Measurements from ENCODE around the gene U2AF2. TPM values are rescaled to one million over a fixed set of nuclear protein-coding genes. Genes with fewer than 3 reads are reported as not detected.

Gene U2AF2
- total and polyA plus RNA-seq, 2 of the 4 experiments (the other 2 are of a cell fraction), result 120 to 260 TPM

DNA sequence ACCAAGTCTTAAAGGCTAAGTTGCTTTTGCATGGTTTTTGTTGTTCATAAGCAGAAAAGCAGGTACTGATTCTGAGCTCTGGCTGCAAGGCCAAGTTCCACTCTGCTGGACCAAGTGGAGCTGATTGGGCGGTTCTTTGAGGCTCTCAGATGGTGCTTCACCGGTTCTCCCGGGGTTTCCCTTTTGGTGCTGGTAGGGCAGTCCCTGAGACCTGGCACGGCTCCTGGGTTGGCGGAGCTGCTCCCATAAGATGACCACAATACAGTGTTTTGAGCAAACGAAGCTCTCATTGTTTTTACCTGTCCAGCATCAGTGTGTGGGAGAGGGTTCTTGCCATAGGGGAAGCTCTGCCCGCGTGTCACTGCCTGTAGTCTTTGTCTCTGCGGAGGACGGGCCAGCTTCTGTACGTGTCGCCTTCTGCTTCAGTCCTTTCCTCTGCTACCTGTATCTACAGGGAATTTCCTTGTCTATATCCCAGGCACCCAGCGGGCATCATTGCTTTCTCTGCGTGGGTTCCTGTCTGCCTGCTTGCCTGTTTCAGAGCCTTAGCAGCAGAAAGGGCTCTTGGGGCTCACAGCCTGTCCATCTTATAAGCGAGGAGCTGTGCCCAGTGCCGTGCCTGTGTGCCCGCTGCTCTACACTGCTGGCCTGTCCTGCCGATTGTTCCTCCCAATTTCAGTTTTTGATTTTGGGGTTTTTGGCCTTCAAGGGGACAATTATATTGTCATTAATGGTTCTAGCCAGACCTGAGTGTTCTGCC is 2.3 kb downstream of the U2AF2 start (continued):
- TF ChIP-seq FOS (IDR thresholded peaks at IDR 0.05; ENCODE audit: low read depth, low read length), result no peak

DNA sequence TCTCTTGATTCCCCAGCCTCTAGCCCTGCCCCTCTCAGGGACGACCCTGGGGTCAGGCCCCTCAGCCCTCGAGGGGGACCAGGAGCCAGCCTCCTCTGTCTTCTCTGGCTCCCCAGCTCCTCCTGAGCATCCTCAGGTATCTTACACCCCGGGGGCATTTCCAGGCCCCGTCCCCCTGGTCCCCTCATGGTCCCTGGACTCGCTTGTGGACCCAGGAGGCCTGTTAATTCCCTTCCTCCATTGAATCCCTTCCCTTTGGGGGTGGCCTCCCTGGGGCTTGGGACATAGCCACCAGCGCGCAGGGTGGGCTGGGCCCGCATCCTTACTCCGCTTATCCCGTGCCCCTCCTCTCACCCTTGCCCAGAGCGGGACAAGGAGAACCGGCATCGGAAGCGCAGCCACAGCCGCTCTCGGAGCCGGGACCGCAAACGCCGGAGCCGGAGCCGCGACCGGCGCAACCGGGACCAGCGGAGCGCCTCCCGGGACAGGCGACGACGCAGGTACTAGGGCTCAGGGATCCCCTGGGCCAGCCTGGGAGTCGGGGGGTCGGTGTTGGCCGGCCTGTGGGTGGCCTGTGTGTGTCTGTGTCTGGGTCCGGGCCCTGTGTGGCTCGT is 4.1 kb downstream of the U2AF2 start:
- Histone ChIP-seq H3K14ac (replicated peaks; ENCODE audit: low read depth, low read length) (no peak overlapping the region), H3K4ac (ENCODE audit: low read depth, low read length) (no peak overlapping the region), H2BK5ac (ENCODE audit: low read depth, low read length, poor library complexity, severe bottlenecking) (no peak overlapping the region), H3K23ac (ENCODE audit: low read depth, low read length) (no peak overlapping the region), H3K18ac (ENCODE audit: low read depth, low read length) (no peak overlapping the region), H4K20me1 (ENCODE audit: insufficient read depth, low read length) (peaks cover 92% of the 10 kb centered on the region), H3K79me1 (ENCODE audit: low read depth in 1 of 2, low read length in 2 of 2) (peaks cover 12 to 44% of the 10 kb centered on the region in 2 experiments), H4K91ac (ENCODE audit: insufficient read depth, low read depth, low read length) (no peak overlapping the region), H2AK9ac (replicated peaks; ENCODE audit: low read depth, low read length, poor library complexity) (no peak overlapping the region), H3K27ac (ENCODE audit: insufficient read depth, low read length) (no peak overlapping the region), H2BK120ac (ENCODE audit: low read depth, low read length) (no peak overlapping the region), H3K9ac (ENCODE audit: low read depth, low read length) (no peak overlapping the region), H4K5ac (ENCODE audit: low read depth, low read length) (no peak overlapping the region), H3K27me3 (ENCODE audit: control insufficient read depth, insufficient read depth, low read length) (no peaks in the 10 kb centered on the region), H4K8ac (ENCODE audit: low read depth in 2 of 2, low read length in 2 of 2) (no peak overlapping the region), H3K4me3 (ENCODE audit: insufficient read depth, low read depth, low read length) (no peak overlapping the region), H3K9me3 (ENCODE audit: control insufficient read depth, insufficient read depth, low read length) (no peaks in the 10 kb centered on the region), H3K56ac (ENCODE audit: extremely low read depth, insufficient read depth, low read length) (no peak overlapping the region), H3K9me1 (ENCODE audit: insufficient read depth, low read length) (peaks cover 13% of the 10 kb centered on the region), H2BK15ac (ENCODE audit: low read depth, low read length) (no peak overlapping the region), H3K4me1 (ENCODE audit: control insufficient read depth, insufficient read depth, low read length) (peaks cover 10% of the 10 kb centered on the region), H3K36me3 (ENCODE audit: control insufficient read depth, insufficient read depth, low read length) (peaks cover 45% of the 10 kb centered on the region), H2BK20ac (ENCODE audit: low read depth, low read length) (no peak overlapping the region), H2AFZ (replicated peaks; ENCODE audit: low read length, poor library complexity) (no peak overlapping the region), H3K4me2 (ENCODE audit: low read depth, low read length) (no peak overlapping the region), H2AK5ac (ENCODE audit: low read depth, low read length) (no peak overlapping the region)
- in situ Hi-C loops (cut with MboI; ENCODE audit: low sequenced_read_pairs) (loop anchor here (25.0 kb wide), 2 partner anchors 1197 to 1522 kb away; partner anchors contain the start of genes CDC42EP5, CNOT3 and LENG9), intact Hi-C loops (cut with micrococcal nuclease) (no loop called here), dilution Hi-C loops (cut with HindIII; ENCODE audit: low sequenced_read_pairs, unreplicated experiment) (no loop called here)
- TF ChIP-seq, protein P1, sequence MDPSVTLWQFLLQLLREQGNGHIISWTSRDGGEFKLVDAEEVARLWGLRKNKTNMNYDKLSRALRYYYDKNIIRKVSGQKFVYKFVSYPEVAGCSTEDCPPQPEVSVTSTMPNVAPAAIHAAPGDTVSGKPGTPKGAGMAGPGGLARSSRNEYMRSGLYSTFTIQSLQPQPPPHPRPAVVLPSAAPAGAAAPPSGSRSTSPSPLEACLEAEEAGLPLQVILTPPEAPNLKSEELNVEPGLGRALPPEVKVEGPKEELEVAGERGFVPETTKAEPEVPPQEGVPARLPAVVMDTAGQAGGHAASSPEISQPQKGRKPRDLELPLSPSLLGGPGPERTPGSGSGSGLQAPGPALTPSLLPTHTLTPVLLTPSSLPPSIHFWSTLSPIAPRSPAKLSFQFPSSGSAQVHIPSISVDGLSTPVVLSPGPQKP (IDR thresholded peaks at IDR 0.05; ENCODE audit: borderline replicate concordance, low read depth, low read length), result no peak
- TF ChIP-seq FOS (IDR thresholded peaks at IDR 0.05; ENCODE audit: low read depth, low read length), result no peak
- TF ChIP-seq, protein P2, sequence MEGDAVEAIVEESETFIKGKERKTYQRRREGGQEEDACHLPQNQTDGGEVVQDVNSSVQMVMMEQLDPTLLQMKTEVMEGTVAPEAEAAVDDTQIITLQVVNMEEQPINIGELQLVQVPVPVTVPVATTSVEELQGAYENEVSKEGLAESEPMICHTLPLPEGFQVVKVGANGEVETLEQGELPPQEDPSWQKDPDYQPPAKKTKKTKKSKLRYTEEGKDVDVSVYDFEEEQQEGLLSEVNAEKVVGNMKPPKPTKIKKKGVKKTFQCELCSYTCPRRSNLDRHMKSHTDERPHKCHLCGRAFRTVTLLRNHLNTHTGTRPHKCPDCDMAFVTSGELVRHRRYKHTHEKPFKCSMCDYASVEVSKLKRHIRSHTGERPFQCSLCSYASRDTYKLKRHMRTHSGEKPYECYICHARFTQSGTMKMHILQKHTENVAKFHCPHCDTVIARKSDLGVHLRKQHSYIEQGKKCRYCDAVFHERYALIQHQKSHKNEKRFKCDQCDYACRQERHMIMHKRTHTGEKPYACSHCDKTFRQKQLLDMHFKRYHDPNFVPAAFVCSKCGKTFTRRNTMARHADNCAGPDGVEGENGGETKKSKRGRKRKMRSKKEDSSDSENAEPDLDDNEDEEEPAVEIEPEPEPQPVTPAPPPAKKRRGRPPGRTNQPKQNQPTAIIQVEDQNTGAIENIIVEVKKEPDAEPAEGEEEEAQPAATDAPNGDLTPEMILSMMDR (conservative IDR thresholded peaks at IDR 0.05; ENCODE audit: low read depth, low read length), result no peak
- no peak for DNase-seq
- no peak for ATAC-seq (ENCODE audit: low read depth)
- no TSS peak for BruUV-seq (replicated peaks)
- ChIA-PET POLR2A (ENCODE audit: unreplicated experiment) (no interaction called here), CTCF (no interaction called here)
- WGBS, 2 experiments (ENCODE audit: extremely low coverage in 2 of 2, insufficient read length in 1 of 2), result 84% methylated on average over 13 of the region's 37 CpGs; no CpG with 5 or more reads in 1 of the 2 experiments
